Uterus (tissue), 2 donors: ENCODE data around the gene PRDM11.

Experiments
- POLR2A ChIP-seq, 2 donors: fragments of 450-650 bp; IDR thresholded peaks; one replicate each; pipeline ENCODE4 v1.6.1; 2016; ENCODE audit warnings: antibody characterized with exemption in 2 of 2, mild to moderate bottlenecking in 1 of 2, moderate library complexity in 1 of 2
- TF ChIP-seq, protein P1 (sequence below), 4 experiments: fragments of 200-600 bp in 2 of 4; fragments of 450-650 bp in 2 of 4; sonication (generic) in 2 of 4; IDR thresholded peaks; one replicate each; pipeline ENCODE4 v1.5.1; 2016 to 2019; ENCODE audit warnings: antibody characterized with exemption in 4 of 4, mild to moderate bottlenecking in 2 of 4, moderate library complexity in 1 of 4

DNA sequence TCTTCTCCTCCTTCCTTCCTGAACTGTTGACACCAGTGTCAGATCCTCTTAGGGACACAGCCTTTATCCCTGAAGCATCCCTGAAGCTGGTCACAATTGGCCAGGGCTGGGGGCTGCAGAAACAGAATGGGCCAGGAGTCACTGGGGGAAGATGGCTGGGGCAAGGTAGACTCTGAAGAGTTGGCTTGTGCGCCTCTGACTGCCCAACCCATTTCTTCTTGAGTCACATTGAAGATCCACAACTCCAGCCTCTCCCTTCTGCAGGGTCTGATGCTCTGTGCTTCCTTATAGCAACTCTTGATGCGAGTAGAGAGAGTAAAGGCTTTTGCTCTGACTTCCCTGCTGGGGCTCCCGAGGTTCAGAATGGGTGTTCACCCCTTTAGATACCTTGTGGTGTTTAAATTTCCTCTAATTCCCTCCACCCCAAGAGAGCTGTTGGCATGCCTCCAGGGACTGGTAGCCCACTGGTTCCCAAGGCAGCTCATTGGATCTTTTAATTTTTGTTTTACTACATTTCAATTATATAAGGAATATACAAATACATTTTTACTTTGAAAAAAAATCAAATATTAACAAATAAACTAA, 13.4 kb downstream of the PRDM11 start:
- TF ChIP-seq, protein P1, sequence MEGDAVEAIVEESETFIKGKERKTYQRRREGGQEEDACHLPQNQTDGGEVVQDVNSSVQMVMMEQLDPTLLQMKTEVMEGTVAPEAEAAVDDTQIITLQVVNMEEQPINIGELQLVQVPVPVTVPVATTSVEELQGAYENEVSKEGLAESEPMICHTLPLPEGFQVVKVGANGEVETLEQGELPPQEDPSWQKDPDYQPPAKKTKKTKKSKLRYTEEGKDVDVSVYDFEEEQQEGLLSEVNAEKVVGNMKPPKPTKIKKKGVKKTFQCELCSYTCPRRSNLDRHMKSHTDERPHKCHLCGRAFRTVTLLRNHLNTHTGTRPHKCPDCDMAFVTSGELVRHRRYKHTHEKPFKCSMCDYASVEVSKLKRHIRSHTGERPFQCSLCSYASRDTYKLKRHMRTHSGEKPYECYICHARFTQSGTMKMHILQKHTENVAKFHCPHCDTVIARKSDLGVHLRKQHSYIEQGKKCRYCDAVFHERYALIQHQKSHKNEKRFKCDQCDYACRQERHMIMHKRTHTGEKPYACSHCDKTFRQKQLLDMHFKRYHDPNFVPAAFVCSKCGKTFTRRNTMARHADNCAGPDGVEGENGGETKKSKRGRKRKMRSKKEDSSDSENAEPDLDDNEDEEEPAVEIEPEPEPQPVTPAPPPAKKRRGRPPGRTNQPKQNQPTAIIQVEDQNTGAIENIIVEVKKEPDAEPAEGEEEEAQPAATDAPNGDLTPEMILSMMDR (IDR thresholded peaks at IDR 0.05) = no peak
- no peak for TF ChIP-seq POLR2A (IDR thresholded peaks at IDR 0.05)
